Measurements from ENCODE around the gene AP3B1. TPM values are rescaled to one million over a fixed set of nuclear protein-coding genes. Genes with fewer than 3 reads are reported as not detected.

Gene AP3B1
- total RNA-seq, 1 experiment from 2014 or later: 41.8 TPM

DNA sequence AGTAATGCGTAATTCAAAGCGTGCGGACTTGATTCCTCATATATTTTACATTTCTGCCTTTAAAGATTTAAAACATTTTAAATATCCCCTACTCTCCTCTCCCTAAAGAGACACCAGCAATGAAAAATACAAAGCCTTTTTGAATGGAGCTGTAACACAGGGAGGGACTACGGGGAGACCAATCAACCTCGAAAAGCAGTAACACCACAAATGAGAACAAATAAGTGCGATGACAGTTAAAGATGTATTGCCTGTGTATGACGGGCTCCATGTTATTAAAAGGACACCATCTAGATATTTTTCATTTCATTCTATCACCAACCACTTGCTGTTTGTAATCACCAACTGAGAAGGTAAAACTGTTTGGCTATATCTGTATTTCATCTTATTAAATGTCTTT, 288.0 kb downstream of the AP3B1 start:
- Histone ChIP-seq H2BK20ac (ENCODE audit: low read depth, low read length, poor library complexity, severe bottlenecking) (no peak overlapping the region), H4K20me1 (ENCODE audit: control insufficient read depth, insufficient read depth, insufficient read length) (no peaks in the 10 kb centered on the region), H3K9ac (ENCODE audit: extremely low read depth, insufficient read length, low read length) (no peak overlapping the region), H3K27me3 (ENCODE audit: insufficient read depth, low read length) (no peaks in the 10 kb centered on the region; the same call in 1 of the 2 replicates), H4K5ac (ENCODE audit: insufficient read length, low read depth, low read length) (no peak overlapping the region), H3K18ac (ENCODE audit: insufficient read length, low read depth, low read length) (no peak overlapping the region), H2BK15ac (ENCODE audit: low read depth, low read length) (no peak overlapping the region), H3K9me3 (ENCODE audit: control insufficient read depth, low read depth, low read length) (no peaks in the 10 kb centered on the region), H2BK12ac (ENCODE audit: insufficient read length, low read depth, low read length) (no peak overlapping the region), H3K79me1 (ENCODE audit: insufficient read depth, low read depth, low read length, poor library complexity, severe bottlenecking) (no peaks in the 10 kb centered on the region), H2BK5ac (ENCODE audit: insufficient read length, low read length) (no peak overlapping the region), H3K4me1 (ENCODE audit: insufficient read depth, low read length) (no peaks in the 10 kb centered on the region), H3K14ac (ENCODE audit: insufficient read depth, low read length) (no peak overlapping the region), H2AK5ac (ENCODE audit: insufficient read length, low read length) (no peak overlapping the region), H2AFZ (ENCODE audit: low read length) (no peak overlapping the region), H3K23ac (ENCODE audit: insufficient read length, low read depth, low read length) (no peak overlapping the region), H3K79me2 (ENCODE audit: insufficient read depth, low read length) (no peaks in the 10 kb centered on the region), H2BK120ac (ENCODE audit: low read depth, low read length, poor library complexity, severe bottlenecking) (no peak overlapping the region), H3T11ph (ENCODE audit: low read length) (no peak overlapping the region), H3K56ac (ENCODE audit: insufficient read length, low read depth, low read length) (no peak overlapping the region), H3K4me2 (ENCODE audit: insufficient read depth, insufficient read length, low read length) (no peak overlapping the region), H4K91ac (ENCODE audit: insufficient read length, low read depth, low read length) (no peak overlapping the region), H4K8ac (replicated peaks; ENCODE audit: insufficient read length, low read depth, low read length) (no peak overlapping the region), H3K4ac (ENCODE audit: low read depth, low read length) (no peak overlapping the region), H3K23me2 (ENCODE audit: insufficient read length, low read depth, low read length, poor library complexity, severe bottlenecking) (no peaks in the 10 kb centered on the region), H3K27ac (ENCODE audit: insufficient read length, low read depth, low read length) (no peak overlapping the region)
- DNase-seq: no peak
- TF ChIP-seq, protein P1, sequence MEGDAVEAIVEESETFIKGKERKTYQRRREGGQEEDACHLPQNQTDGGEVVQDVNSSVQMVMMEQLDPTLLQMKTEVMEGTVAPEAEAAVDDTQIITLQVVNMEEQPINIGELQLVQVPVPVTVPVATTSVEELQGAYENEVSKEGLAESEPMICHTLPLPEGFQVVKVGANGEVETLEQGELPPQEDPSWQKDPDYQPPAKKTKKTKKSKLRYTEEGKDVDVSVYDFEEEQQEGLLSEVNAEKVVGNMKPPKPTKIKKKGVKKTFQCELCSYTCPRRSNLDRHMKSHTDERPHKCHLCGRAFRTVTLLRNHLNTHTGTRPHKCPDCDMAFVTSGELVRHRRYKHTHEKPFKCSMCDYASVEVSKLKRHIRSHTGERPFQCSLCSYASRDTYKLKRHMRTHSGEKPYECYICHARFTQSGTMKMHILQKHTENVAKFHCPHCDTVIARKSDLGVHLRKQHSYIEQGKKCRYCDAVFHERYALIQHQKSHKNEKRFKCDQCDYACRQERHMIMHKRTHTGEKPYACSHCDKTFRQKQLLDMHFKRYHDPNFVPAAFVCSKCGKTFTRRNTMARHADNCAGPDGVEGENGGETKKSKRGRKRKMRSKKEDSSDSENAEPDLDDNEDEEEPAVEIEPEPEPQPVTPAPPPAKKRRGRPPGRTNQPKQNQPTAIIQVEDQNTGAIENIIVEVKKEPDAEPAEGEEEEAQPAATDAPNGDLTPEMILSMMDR (conservative IDR thresholded peaks at IDR 0.05): no peak
- peaks cover 0 to 2% (median 0%) of the 10 kb centered on the region in 3 experiments; a peak in 1 of 7 replicates for H3K36me3 Mint-ChIP-seq (ENCODE audit: insufficient read depth in 1 of 3, low read depth in 3 of 3)
- H3K27me3 Mint-ChIP-seq (ENCODE audit: low read depth): peaks cover 24% of the 10 kb centered on the region
- no CpG with 5 or more reads among the region's 7 CpGs for WGBS (ENCODE audit: extremely low coverage, insufficient read length, low lambda C conversion rate)
- H3K9me3 Mint-ChIP-seq: no peaks in the 10 kb centered on the region
- no peak overlapping the region for H3K4me3 Mint-ChIP-seq
- H3K27ac Mint-ChIP-seq: no peak overlapping the region
- peaks cover 2 to 12% of the 10 kb centered on the region in 2 experiments for H3K4me1 Mint-ChIP-seq

Measured in H9 (cell line).